ENCODE data around the gene DNM3.

The DNM3 gene

GRCh38 chr1:172447641-172448040 lies 606.3 kb downstream of the DNM3 start:
- no peak for DNase-seq

DNA sequence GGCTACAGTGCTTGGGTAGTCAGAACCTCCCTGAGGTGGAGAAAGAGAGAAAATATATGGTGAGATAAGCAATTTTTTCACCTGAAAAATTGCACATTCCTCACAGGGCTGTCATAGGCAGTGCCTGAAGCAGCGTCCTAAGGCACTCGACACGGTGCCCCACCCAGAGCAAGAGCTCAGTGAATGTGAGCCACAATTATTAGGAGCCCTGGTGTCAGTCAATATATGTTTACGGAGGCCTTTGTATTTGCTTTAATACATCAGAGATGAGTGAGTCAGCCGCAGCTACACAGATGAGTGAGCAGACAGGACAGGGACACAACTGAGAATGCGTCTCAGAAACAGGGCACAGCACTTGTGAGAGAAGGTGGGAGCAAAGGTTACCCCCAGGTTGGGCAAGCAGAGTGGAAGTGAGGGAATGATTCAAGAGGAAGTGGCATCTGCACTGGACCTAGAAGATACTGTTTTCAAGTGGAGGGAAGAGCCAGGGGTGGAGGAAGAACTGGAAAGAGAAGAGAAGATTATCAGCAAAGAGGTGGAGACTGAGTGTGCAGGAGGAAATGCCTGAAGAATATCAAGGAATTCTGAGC lies 607.8 kb downstream of the DNM3 start:
- DNase-seq, result no peak

DNA sequence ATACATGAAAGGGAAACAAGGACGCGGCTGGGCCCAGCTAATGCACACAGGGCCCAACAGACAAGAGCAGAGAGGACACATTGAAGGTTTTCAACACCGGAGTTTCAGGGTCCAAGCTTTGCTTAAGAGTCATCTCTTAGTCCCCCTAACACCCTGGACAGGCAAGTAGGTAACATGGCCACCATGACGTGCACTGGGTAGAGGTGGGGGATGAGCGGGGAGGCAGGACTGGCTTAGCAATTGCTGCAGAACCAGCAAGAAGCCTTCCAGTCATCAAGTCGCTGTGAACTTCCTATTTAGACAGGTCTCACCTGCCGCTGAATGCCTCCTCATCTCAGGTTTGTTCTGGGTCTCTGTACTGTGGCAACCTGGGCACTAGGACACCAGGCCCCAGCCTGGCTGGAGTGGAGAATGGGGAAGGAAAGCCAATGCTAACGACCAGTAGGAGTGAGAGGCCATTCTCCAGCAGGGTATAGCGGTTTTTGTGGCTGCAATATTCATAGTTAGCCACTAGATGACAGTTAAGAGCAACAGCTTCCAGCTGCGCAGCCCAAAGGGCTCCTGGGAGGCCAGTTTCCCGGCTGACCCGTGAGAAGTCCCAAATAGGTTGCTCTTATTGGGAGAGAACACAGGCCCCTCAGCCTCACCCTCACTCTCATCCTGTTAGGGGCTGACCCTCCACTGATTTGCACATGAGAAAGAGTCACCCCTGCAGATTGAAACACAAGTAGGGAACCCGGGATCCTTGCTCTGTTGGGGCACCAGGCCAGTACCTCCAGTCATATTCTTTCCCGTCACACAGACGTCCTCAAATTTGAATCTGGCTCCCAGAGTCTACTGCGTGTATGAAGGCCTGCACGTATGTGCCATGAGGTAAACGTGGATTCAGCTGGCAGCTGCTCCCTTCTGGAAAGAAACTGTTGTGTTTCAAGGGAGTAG lies 608.6 kb downstream of the DNM3 start:
- no peak for DNase-seq

- DNase-seq, result no peak
Observed at GRCh38 chr1:172450524-172450885, 609.2 kb downstream of the DNM3 start.

DNA sequence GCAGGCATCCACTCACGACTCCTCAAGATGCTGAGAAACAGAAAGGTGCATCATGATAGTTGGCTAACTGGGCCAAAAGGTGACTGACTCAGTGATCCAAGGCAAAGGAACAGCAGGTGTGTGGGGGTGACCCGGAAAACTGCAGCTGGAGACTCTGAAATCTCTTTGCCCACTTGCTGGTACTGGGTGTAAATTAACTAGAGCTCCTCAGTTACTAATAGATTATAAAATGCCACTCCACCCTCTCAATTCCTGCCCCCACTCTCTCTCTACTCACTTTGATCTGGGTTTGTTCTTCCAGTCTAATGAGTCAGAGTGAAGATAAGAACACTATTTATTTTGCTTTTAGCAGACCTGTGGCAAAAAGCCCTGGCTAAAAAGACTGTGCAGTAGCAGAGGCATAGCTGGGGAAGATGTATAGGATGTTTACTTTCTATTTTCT lies 609.7 kb downstream of the DNM3 start:
- no peak for DNase-seq

GRCh38 chr1:172452536-172453152 lies 611.3 kb downstream of the DNM3 start:
- no peak for DNase-seq

- DNase-seq, result no peak
Observed at GRCh38 chr1:172453153-172453545, 611.9 kb downstream of the DNM3 start.

GRCh38 chr1:172453607-172454006 lies 612.3 kb downstream of the DNM3 start:
- DNase-seq, result no peak

- DNase-seq, result no peak
Observed at GRCh38 chr1:172455451-172455850, 614.2 kb downstream of the DNM3 start.

DNA sequence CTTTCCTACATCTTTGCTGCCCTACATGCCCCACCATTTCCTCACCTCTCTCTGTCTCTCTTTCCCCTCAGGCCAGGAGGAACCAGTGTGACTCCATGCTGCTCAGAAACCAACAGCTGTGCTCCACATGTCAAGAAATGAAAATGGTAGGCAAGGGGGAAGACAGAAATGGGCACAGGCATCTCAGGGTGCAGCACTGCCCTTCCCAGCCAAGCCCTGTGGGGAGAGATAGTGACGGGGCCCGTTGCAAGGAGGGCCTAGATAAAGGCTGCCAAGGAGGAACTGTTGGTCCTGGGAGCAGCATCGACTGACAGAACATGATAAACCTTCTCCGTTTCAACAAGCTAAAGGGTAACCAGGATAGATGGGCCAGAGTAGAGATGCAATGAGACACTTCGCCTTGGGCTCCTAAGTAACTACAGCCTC lies 615.1 kb downstream of the DNM3 start:
- DNase-seq, result no peak

GRCh38 chr1:172457479-172458130 lies 616.3 kb downstream of the DNM3 start:
- no peak for DNase-seq

GRCh38 chr1:172460177-172460576 lies 618.9 kb downstream of the DNM3 start:
- no peak for DNase-seq

- no peak for DNase-seq
Observed at GRCh38 chr1:172460887-172461315, 619.6 kb downstream of the DNM3 start.
